Keratinocyte (primary cell): ENCODE measurements around the gene ZIC4. TPM values are rescaled to one million over a fixed set of nuclear protein-coding genes. Genes with fewer than 3 reads are reported as not detected.

Experiments used
- DNase-seq: peaks from one replicate; pipeline ENCODE4 v3.0.0-alpha.2; 2011; ENCODE audit warnings: low read depth, missing footprints, low spot score
- FAIRE-seq: peaks from 2 replicates; lab custom pipeline; 2011; peaks lifted over from hg19 to GRCh38; lab: Jason Lieb, UNC
- H2AFZ ChIP-seq: 2 replicates; pipeline ENCODE4 v1.6.0; 2012; ENCODE audit warnings: low read length, control low read depth, inconsistent platforms; ENCODE audit not compliant: control insufficient read depth
- H3K27ac ChIP-seq: 2 replicates; pipeline ENCODE4 v1.5.1; 2011; ENCODE audit warnings: low read length; ENCODE audit not compliant: control insufficient read depth, insufficient read depth
- H3K27me3 ChIP-seq: 3 replicates; pipeline ENCODE4 v1.6.0; 2011; ENCODE audit warnings: low read length; ENCODE audit not compliant: control insufficient read depth, insufficient read depth; ENCODE audit errors: extremely low read depth
- H3K36me3 ChIP-seq, 2 experiments: 2 replicates in 1 of 2; 3 replicates in 1 of 2; pipeline ENCODE4 v1.5.1; 2011; ENCODE audit warnings: low read length in 2 of 2, mild to moderate bottlenecking in 1 of 2; ENCODE audit not compliant: control insufficient read depth in 2 of 2, insufficient read depth in 2 of 2; ENCODE audit errors: extremely low read depth in 1 of 2
- H3K4me1 ChIP-seq: 3 replicates; pipeline ENCODE4 v1.5.1; 2011; ENCODE audit warnings: low read length; ENCODE audit not compliant: control insufficient read depth, insufficient read depth; ENCODE audit errors: extremely low read depth
- H3K4me2 ChIP-seq: 3 replicates; pipeline ENCODE4 v1.6.0; 2011; ENCODE audit warnings: low read depth, low read length; ENCODE audit not compliant: control insufficient read depth, insufficient read depth; ENCODE audit errors: extremely low read depth
- H3K4me3 ChIP-seq, 3 experiments: fragments of 200-600 bp in 1 of 3; sonication (generic) in 1 of 3; 2 replicates in 2 of 3; 3 replicates in 1 of 3; pipeline ENCODE4 v1.5.1; 2011 to 2016; ENCODE audit warnings: low read length in 3 of 3, mild to moderate bottlenecking in 3 of 3, control low read depth in 2 of 3, inconsistent platforms in 1 of 3, low read depth in 1 of 3, mixed read lengths in 1 of 3, mixed run types in 1 of 3, moderate library complexity in 1 of 3; ENCODE audit not compliant: control insufficient read depth in 2 of 3, insufficient read depth in 2 of 3; ENCODE audit errors: extremely low read depth in 1 of 3
- H3K79me2 ChIP-seq: 2 replicates; pipeline ENCODE4 v1.6.0; 2012; ENCODE audit warnings: low read length; ENCODE audit not compliant: control insufficient read depth, insufficient read depth
- H3K9ac ChIP-seq: 3 replicates; pipeline ENCODE4 v1.6.0; 2011; ENCODE audit warnings: low read length; ENCODE audit not compliant: control insufficient read depth, insufficient read depth; ENCODE audit errors: extremely low read depth
- H3K9me1 ChIP-seq: 3 replicates; pipeline ENCODE4 v1.6.0; 2011; ENCODE audit warnings: low read length; ENCODE audit not compliant: control insufficient read depth, insufficient read depth; ENCODE audit errors: extremely low read depth
- H3K9me3 ChIP-seq: 2 replicates; pipeline ENCODE4 v1.5.1; 2012; ENCODE audit warnings: low read depth, low read length; ENCODE audit not compliant: control insufficient read depth
- H4K20me1 ChIP-seq: 3 replicates; pipeline ENCODE4 v1.6.0; 2011; ENCODE audit warnings: low read length; ENCODE audit not compliant: control insufficient read depth, insufficient read depth; ENCODE audit errors: extremely low read depth
- CTCF ChIP-seq, 3 experiments: IDR thresholded peaks in 1 of 3; conservative IDR thresholded peaks in 1 of 3; optimal IDR thresholded peaks in 1 of 3; 2 replicates in 2 of 3; 3 replicates in 1 of 3; pipeline versions ENCODE3 to v1.5.1; 2011; ENCODE audit warnings: low read length in 3 of 3, mild to moderate bottlenecking in 3 of 3, moderate library complexity in 2 of 3, control low read depth in 1 of 3, inconsistent platforms in 1 of 3; ENCODE audit not compliant: insufficient read depth in 2 of 3; ENCODE audit errors: extremely low read depth in 1 of 3
- EZH2 ChIP-seq: IDR thresholded peaks from one replicate; pipeline ENCODE4 v1.6.1; 2012; ENCODE audit warnings: inconsistent platforms, mild to moderate bottlenecking, low read length, moderate library complexity
- dilution Hi-C: fragments of 300-500 bp; cut with MboI; formaldehyde crosslinking; loops from one replicate; pipeline ENCODE4 v1.7.0; 2020; ENCODE audit warnings: low sequenced_read_pairs; ENCODE audit not compliant: extremely low pct_ligation_motif_present
- polyA plus RNA-seq, 5 experiments: library from polyadenylated mRNA; depleted of rRNA in 3 of 5; stranded (reverse) in 3 of 5; stranded (forward) in 1 of 5; unstranded in 1 of 5; fragments of >200 nt; gene quantifications; 1 replicate in 1 of 5; 2 replicates in 3 of 5; 3 replicates in 1 of 5; pipeline versions ENCODE4 v1.2.1 to v1.2.3, GENCODE V29; 2011 to 2012; ENCODE audit warnings: missing spikeins in 2 of 5, low read depth in 1 of 5, low replicate concordance in 1 of 5

ZIC4 gene
- polyA plus RNA-seq, 1 donor (not counting 4 experiments of a cell fraction or from before 2014, with no cell fraction given) = not detected

GRCh38 chr3:147423537-147423797 lies 17.1 kb upstream of the ZIC4 start:
- no peaks in the 10 kb centered on the region for H4K20me1 ChIP-seq
- H3K27ac ChIP-seq = no peak overlapping the region
- peaks cover 68% of the 10 kb centered on the region for H3K27me3 ChIP-seq
- no peaks in the 10 kb centered on the region for H3K36me3 ChIP-seq
- no peak overlapping the region for H2AFZ ChIP-seq
- no peaks in the 10 kb centered on the region for H3K9me1 ChIP-seq
- no peak overlapping the region for H3K4me3 ChIP-seq
- H3K4me2 ChIP-seq = no peak overlapping the region
- H3K9me3 ChIP-seq = peaks cover 6% of the 10 kb centered on the region
- TF ChIP-seq CTCF (optimal IDR thresholded peaks at IDR 0.05 in 1 of 3, IDR thresholded peaks at IDR 0.05 in 1 of 3, conservative IDR thresholded peaks at IDR 0.05 in 1 of 3; ENCODE audit: extremely low read depth in 1 of 3, insufficient read depth in 2 of 3, low read length in 3 of 3) (no peak), EZH2 (no peak)
- no peaks in the 10 kb centered on the region for H3K4me1 ChIP-seq
- dilution Hi-C loops = no loop called here
- no peak overlapping the region for H3K9ac ChIP-seq
- no peak for DNase-seq
- no peak for FAIRE-seq
- no peaks in the 10 kb centered on the region for H3K79me2 ChIP-seq

GRCh38 chr3:147422601-147423536 lies 16.5 kb upstream of the ZIC4 start:
- H3K79me2 ChIP-seq = no peaks in the 10 kb centered on the region
- no peak overlapping the region for H3K27ac ChIP-seq
- H4K20me1 ChIP-seq = no peaks in the 10 kb centered on the region
- no peak overlapping the region for H3K9ac ChIP-seq
- dilution Hi-C loops = no loop called here
- peaks cover 6% of the 10 kb centered on the region for H3K9me3 ChIP-seq
- no peaks in the 10 kb centered on the region for H3K4me1 ChIP-seq
- DNase-seq = no peak
- no peak overlapping the region for H2AFZ ChIP-seq
- peaks cover 74% of the 10 kb centered on the region for H3K27me3 ChIP-seq
- H3K4me3 ChIP-seq = no peak overlapping the region
- H3K36me3 ChIP-seq = no peaks in the 10 kb centered on the region
- H3K9me1 ChIP-seq = no peaks in the 10 kb centered on the region
- no peak for FAIRE-seq
- TF ChIP-seq EZH2 (no peak), CTCF (optimal IDR thresholded peaks at IDR 0.05 in 1 of 3, IDR thresholded peaks at IDR 0.05 in 1 of 3, conservative IDR thresholded peaks at IDR 0.05 in 1 of 3; ENCODE audit: extremely low read depth in 1 of 3, insufficient read depth in 2 of 3, low read length in 3 of 3) (no peak)
- H3K4me2 ChIP-seq = no peak overlapping the region
